MM.1S (cell line): ENCODE measurements around the gene ESPL1.

Experiments used
- CTCF ChIP-seq: fragments of 300-600 bp; sonication (generic); IDR thresholded peaks from 2 replicates; pipeline ENCODE4 v1.5.1; 2016; ENCODE audit warnings: antibody characterized with exemption, low read length, mixed read lengths
- EZH2 ChIP-seq: fragments of 300-600 bp; sonication (generic); optimal IDR thresholded peaks from 2 replicates; pipeline ENCODE3; 2017; ENCODE audit warnings: low read depth, mild to moderate bottlenecking, antibody characterized with exemption, low read length, mixed read lengths

GRCh38 chr12:53254816-53255545 is 13.1 kb upstream of the ESPL1 start:
- TF ChIP-seq EZH2 (no peak), CTCF (no peak)
